Measurements from ENCODE around the gene ANKRD29.
A peak's percentile ranks its signal among the peaks of the same experiment; 100 is the strongest.

Gene ANKRD29

DNA sequence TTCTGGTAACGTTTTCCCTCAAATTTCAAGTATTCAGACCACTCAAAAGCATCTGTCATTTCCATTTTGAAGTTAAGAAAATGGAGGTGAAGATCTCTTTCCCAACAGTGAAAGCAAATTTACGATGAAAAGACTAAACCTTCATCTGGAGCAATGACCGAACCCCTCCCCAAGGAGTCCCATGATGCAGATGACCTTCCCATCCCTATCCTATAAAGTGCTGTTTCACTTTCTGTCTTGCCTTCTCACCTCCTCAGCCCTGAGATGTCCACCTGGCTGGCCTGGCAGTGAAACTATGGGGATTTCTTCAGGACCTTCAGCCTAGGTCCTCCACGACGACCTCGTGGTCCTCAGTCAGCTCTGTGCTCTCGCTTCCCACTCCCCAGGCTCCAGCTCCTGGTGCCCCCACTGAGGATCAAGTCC is 75.5 kb downstream of the ANKRD29 start:
- no peak for DNase-seq (ENCODE audit: low read depth)
- TF ChIP-seq CTCF (IDR thresholded peaks at IDR 0.05; ENCODE audit: low read depth, low read length) (no peak), POLR2A (IDR thresholded peaks at IDR 0.05; ENCODE audit: extremely low read depth, insufficient read length) (no peak), MYC (IDR thresholded peaks at IDR 0.05; ENCODE audit: low read depth, low read length) (no peak)
- TF ChIP-seq, protein P1, sequence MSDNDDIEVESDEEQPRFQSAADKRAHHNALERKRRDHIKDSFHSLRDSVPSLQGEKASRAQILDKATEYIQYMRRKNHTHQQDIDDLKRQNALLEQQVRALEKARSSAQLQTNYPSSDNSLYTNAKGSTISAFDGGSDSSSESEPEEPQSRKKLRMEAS (IDR thresholded peaks at IDR 0.05; ENCODE audit: low read depth, low read length): no peak
- peak overlapping the region; percentile 49 for H3K4me3 ChIP-seq (ENCODE audit: low read depth, low read length)

DNA sequence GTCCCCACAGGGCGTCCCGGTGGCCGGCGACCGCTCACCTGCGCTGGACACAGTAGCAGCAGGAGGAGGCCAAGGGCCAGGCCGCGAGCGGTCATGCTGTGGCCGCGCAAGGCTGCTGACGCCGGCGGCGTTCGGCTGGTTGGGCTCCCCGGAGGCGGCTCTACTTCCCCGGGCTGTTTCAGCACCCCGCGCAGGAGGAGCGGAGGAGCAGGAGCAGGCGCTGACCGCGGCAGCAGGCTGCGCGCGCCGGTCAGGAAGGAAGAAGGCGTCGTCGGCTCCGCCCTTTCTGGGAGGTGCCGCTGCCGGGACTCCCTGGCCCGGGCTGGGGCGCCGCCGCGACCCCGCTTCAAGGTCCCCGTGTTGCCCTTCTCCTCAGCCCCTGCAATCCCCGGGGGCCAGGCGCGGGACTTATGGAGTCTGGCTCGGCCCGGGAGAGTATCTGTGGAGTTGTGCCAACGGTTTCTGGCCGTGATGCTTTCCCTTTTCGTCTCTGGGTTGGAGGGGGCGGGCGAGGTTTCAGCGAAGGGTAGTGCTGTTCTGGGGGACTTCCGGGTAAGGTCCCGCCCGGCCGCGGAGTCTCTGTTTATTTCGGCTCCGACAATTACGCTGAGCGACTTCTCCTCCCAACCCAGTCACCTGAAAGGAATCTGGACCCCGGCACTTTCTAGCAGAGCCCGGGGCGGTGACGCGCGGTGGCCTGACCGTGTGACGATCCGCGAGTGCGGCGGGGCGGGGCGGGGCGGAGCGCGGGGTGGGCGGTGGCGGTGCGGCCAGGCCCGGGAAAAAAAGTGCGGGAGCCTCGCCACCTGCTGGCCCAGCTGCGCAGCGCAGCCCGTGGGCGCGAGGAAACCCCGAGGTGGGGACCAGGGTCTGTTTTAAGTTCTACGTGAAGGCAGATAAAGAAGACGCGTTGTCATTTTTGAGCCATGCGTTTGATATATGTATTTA is 76.2 kb downstream of the ANKRD29 start, which contains the start of gene NPC1:
NPC1 (minus strand) TSS at position 258 of the 948 bp plus-strand sequence; CDS start at position 95, 163 bp downstream.
- peak; percentile 94 for DNase-seq (ENCODE audit: low read depth)
- H3K4me3 ChIP-seq (ENCODE audit: low read depth, low read length): peak within 1 kb of the TSS; percentile 92
- TF ChIP-seq, protein P1 (IDR thresholded peaks at IDR 0.05; ENCODE audit: low read depth, low read length): 0 out of 2 replicates have a peak, but pooled peaks have one; percentile 3
- peak; percentile 71 for TF ChIP-seq CTCF (IDR thresholded peaks at IDR 0.05; ENCODE audit: low read depth, low read length)
- peak; percentile 80 for TF ChIP-seq POLR2A (IDR thresholded peaks at IDR 0.05; ENCODE audit: extremely low read depth, insufficient read length)
- TF ChIP-seq MYC (IDR thresholded peaks at IDR 0.05; ENCODE audit: low read depth, low read length): 0 out of 2 replicates have a peak, but pooled peaks have one; percentile 24

DNA sequence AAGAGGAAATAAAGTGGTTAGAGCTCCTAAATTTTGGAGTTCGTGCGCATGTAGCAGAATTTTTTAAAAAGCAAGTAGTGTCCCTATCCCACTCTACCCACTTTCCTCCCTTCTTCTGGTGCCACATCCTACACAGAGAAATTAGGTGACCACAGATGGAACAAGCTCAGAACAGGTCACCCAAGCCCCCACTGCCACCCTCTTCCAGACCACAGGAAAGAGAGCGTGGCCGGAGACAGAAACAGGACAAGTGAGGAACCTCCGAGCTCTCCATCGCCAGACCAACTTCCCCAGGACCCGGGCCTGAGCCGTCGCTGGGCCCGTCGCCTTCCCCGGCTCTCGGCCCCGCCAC is 76.8 kb downstream of the ANKRD29 start:
- no peak for DNase-seq (ENCODE audit: low read depth)
- no peak for TF ChIP-seq MYC (IDR thresholded peaks at IDR 0.05; ENCODE audit: low read depth, low read length)
- TF ChIP-seq POLR2A (IDR thresholded peaks at IDR 0.05; ENCODE audit: extremely low read depth, insufficient read length): no peak
- TF ChIP-seq CTCF (IDR thresholded peaks at IDR 0.05; ENCODE audit: low read depth, low read length): no peak
- TF ChIP-seq, protein P1 (IDR thresholded peaks at IDR 0.05; ENCODE audit: low read depth, low read length): no peak
- peak overlapping the region; percentile 92 for H3K4me3 ChIP-seq (ENCODE audit: low read depth, low read length)

GRCh38 chr18:23585007-23585871 is 77.5 kb downstream of the ANKRD29 start:
- peak; percentile 84 for DNase-seq (ENCODE audit: low read depth)
- H3K4me3 ChIP-seq (ENCODE audit: low read depth, low read length): peak overlapping the region; percentile 92
- TF ChIP-seq, protein P1 (IDR thresholded peaks at IDR 0.05; ENCODE audit: low read depth, low read length): no peak
- TF ChIP-seq POLR2A (IDR thresholded peaks at IDR 0.05; ENCODE audit: extremely low read depth, insufficient read length): no peak
- TF ChIP-seq MYC (IDR thresholded peaks at IDR 0.05; ENCODE audit: low read depth, low read length): no peak
- TF ChIP-seq CTCF (IDR thresholded peaks at IDR 0.05; ENCODE audit: low read depth, low read length): no peak
